K562 (cell line): ENCODE measurements around the gene SRGAP2C. TPM values are rescaled to one million over a fixed set of nuclear protein-coding genes. Genes with fewer than 3 reads are reported as not detected.
"Not testable (repeated sequence)": the region's sequence is repeated elsewhere in the genome, so short reads cannot be mapped to it uniquely, and the experiment has no call there.

Experiments
- ATAC-seq: fragments of 200-7000 bp; cut with Tn5 transposase; 3 replicates; pipeline ENCODE4 v1.9.1; 2020; ENCODE audit warnings: moderate library complexity
- BruUV-seq: library from RNA; stranded (reverse); fragments of 400-500 nt; replicated peaks from 2 replicates; lab custom pipeline; 2021; lab: Mats Ljungman, UMichigan
- CTCF ChIA-PET: fragments of 300-600 bp; formaldehyde crosslinking; extraction: SDS; loops from one replicate; lab custom pipeline; 2021; ENCODE audit warnings: low intra/inter-chr PET ratio; lab: Yijun Ruan, JAX
- POLR2A ChIA-PET: fragments of 300-600, 350-650 bp; sonication (Branson Sonifier 250); formaldehyde crosslinking; extraction: SDS; loops from one replicate; lab custom pipeline; 2021; ENCODE audit warnings: antibody characterized with exemption, inconsistent platforms; lab: Yijun Ruan, JAX
- DNase-seq, 4 experiments: peaks; one replicate each; pipeline versions ENCODE4 v3.0.0 to v3.0.0-alpha.2; 2011 to 2018; ENCODE audit warnings: low spot score in 3 of 4, mixed read lengths in 3 of 4; ENCODE audit errors: extremely low read depth in 1 of 4
- FAIRE-seq: peaks from 2 replicates; lab custom pipeline; 2011; peaks lifted over from hg19 to GRCh38; lab: Jason Lieb, UNC
- H2AFZ ChIP-seq: 2 replicates; pipeline ENCODE4 v1.6.0; 2011; ENCODE audit warnings: low read depth, low read length, control low read depth, inconsistent platforms
- H3K27ac ChIP-seq: fragments of 200-600 bp; 3 replicates; pipeline ENCODE4 v1.8.0; 2011; ENCODE audit warnings: low read depth, mild to moderate bottlenecking, control low read depth, inconsistent platforms, low read length, moderate library complexity, mixed read lengths; ENCODE audit errors: extremely low read depth
- H3K27me3 ChIP-seq, 2 experiments: fragments of 300-600 bp in 1 of 2; 2 replicates in 1 of 2; 3 replicates in 1 of 2; pipeline versions ENCODE4 v1.6.0 to v1.8.0; 2011; ENCODE audit warnings: inconsistent platforms in 2 of 2, low read length in 2 of 2, mild to moderate bottlenecking in 1 of 2, mixed read lengths in 1 of 2, moderate library complexity in 1 of 2; ENCODE audit not compliant: control insufficient read depth in 2 of 2, insufficient read depth in 2 of 2
- H3K36me3 ChIP-seq: fragments of 300-600 bp; 3 replicates; pipeline ENCODE4 v1.8.0; 2011; ENCODE audit warnings: mild to moderate bottlenecking, low read length, inconsistent platforms; ENCODE audit not compliant: control insufficient read depth, insufficient read depth
- H3K4me1 ChIP-seq, 2 experiments: fragments of 200-600 bp in 1 of 2; replicated peaks in 1 of 2; 2 replicates in 1 of 2; 3 replicates in 1 of 2; pipeline versions ENCODE4 v1.5.1 to v1.8.0; 2011; ENCODE audit warnings: inconsistent platforms in 2 of 2, low read length in 2 of 2, mild to moderate bottlenecking in 1 of 2, mixed read lengths in 1 of 2, moderate library complexity in 1 of 2; ENCODE audit not compliant: control insufficient read depth in 2 of 2, insufficient read depth in 2 of 2
- H3K4me2 ChIP-seq: 2 replicates; pipeline ENCODE4 v1.6.1; 2011; ENCODE audit warnings: low read length, control low read depth, inconsistent platforms, mixed read lengths; ENCODE audit not compliant: insufficient read depth
- H3K4me3 ChIP-seq: fragments of 200-600 bp; sonication (generic), shearing (Covaris generic); 2 replicates; pipeline ENCODE4 v1.5.1; 2016; ENCODE audit warnings: control low read depth, inconsistent platforms
- H3K79me2 ChIP-seq: fragments of 200-600 bp; 3 replicates; pipeline ENCODE4 v1.8.0; 2011; ENCODE audit warnings: low read length, inconsistent platforms; ENCODE audit not compliant: control insufficient read depth, insufficient read depth
- H3K9ac ChIP-seq, 2 experiments: 2 replicates each; pipeline versions ENCODE4 v1.6.0 to v1.6.1; 2011; ENCODE audit warnings: low read depth in 2 of 2, low read length in 2 of 2, control low read depth in 1 of 2, inconsistent platforms in 1 of 2, mild to moderate bottlenecking in 1 of 2, mixed read lengths in 1 of 2; ENCODE audit not compliant: insufficient read depth in 1 of 2
- H3K9me1 ChIP-seq: one replicate; pipeline ENCODE4 v1.6.0; 2011; ENCODE audit warnings: inconsistent platforms, mild to moderate bottlenecking, low read length, moderate library complexity; ENCODE audit not compliant: control insufficient read depth, insufficient read depth
- H3K9me3 ChIP-seq: replicated peaks from 2 replicates; pipeline ENCODE4 v1.5.1; 2011; ENCODE audit warnings: low read depth, low read length, inconsistent platforms; ENCODE audit not compliant: control insufficient read depth, insufficient read depth
- H4K20me1 ChIP-seq: replicated peaks from 2 replicates; pipeline ENCODE4 v1.6.1; 2011; ENCODE audit warnings: low read length, inconsistent platforms, mixed read lengths; ENCODE audit not compliant: control insufficient read depth, insufficient read depth
- CBFA2T3 ChIP-seq: fragments of 450-650 bp; IDR thresholded peaks from 2 replicates; pipeline ENCODE4 v1.6.1; 2017
- WGBS: fragments of 100-300 bp; shearing (Covaris generic); methylation state at CpG from one replicate; pipeline ENCODE4 v1.1.6; 2016; ENCODE audit warnings: low coverage, mixed read lengths; ENCODE audit not compliant: insufficient coverage; ENCODE audit errors: missing lambda C conversion rate; 5-methylcytosine and 5-hydroxymethylcytosine counted together
- in situ Hi-C: fragments of 300-500 bp; cut with MboI; formaldehyde crosslinking; loops from 4 replicates; pipeline ENCODE4 v1.15.0; 2018; ENCODE audit warnings: inconsistent platforms, mixed read lengths
- intact Hi-C: fragments of 100-400 bp; cut with micrococcal nuclease; formaldehyde crosslinking; loops from 2 replicates; pipeline ENCODE4 v1.14.2; 2022
- polyA plus RNA-seq, 8 experiments: library from polyadenylated mRNA; depleted of rRNA in 4 of 8; stranded (reverse) in 5 of 8; unstranded in 3 of 8; fragments of >200 nt; fragmentation: Nextera tagmentation in 2 of 8; fragmentation: Illumina TruSeq in 1 of 8; extraction: Ambion mirVana in 2 of 8; extraction: Trizol in 1 of 8; gene quantifications; 2 replicates each; pipeline versions ENCODE4 v1.2.1 to v1.2.3, GENCODE V29; 2011 to 2014; ENCODE audit warnings: inconsistent platforms in 1 of 8, missing spikeins in 1 of 8
- total RNA-seq, 7 experiments: library from RNA; depleted of rRNA in 6 of 7; stranded (reverse); fragments of >200 nt in 6 of 7; fragmentation: Illumina TruSeq in 2 of 7; extraction: Trizol in 2 of 7; gene quantifications; 2 replicates each; pipeline versions ENCODE4 v1.2.1 to v1.2.3, GENCODE V29; 2011 to 2021; ENCODE audit warnings: low replicate concordance in 1 of 7

Gene SRGAP2C
- total and polyA plus RNA-seq, 9 of the 15 experiments (the other 6 are each of a cell fraction or from before 2014, with no cell fraction given), result 5.0 to 21.1 (median 7.7) TPM

DNA sequence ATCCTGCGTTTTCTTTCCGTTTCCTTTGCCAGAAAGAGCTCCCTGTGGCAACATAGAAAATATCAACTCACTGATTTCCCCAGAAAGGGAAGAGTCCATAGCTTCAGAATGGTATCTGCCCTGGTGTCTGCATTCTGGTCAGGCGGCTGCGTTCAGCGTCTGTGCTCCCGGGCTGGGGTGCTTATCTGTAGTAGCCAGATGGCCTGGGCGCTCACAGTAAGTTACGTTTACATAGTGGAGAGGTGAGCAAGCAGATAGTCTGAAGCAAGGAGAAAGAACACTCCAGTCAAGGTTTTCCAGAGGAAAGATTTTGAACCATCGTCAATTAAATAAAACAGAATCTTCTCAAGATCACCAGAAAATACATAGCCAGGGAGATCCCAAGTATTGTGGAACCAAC, 28.7 kb downstream of the SRGAP2C start (continued):
- peak; percentile 86 for TF ChIP-seq CBFA2T3

DNA sequence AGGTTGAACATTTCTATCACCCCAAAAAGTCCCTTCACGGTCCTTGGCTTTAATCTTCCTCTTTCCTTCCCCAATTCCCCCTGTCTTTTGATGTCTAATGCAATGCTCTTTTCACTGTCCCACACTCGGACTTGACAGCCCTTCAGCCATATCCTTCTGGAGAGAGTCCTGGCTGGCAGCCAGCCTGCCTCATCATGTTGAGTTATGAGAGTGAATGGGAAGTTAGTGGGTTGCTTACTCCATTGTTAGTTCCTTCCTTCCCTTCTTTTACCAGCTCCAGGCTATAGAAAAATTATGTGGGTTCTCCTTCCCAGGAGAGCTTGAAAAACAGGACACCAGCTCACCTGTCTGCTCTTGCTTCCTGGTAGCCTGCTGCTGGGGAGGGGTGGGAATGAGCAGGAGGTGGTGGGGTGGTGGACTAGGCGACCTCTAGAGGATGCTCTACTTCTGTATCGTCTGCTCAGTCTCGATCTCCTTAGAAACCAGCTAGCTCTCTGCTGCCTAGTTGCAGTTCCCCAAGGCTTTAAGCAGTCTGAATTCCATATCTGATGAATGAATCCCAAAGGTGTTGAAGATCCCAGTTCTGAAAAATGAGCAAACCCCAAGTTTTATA, 29.9 kb downstream of the SRGAP2C start:
- H3K4me2 ChIP-seq, POLR2A ChIA-PET, H3K27ac ChIP-seq, H3K9me3 ChIP-seq, CTCF ChIA-PET, in situ Hi-C loops, H3K27me3 ChIP-seq, H4K20me1 ChIP-seq, DNase-seq, FAIRE-seq, H3K36me3 ChIP-seq, H3K4me1 ChIP-seq, H3K9ac ChIP-seq, BruUV-seq, H3K4me3 ChIP-seq, H3K79me2 ChIP-seq, intact Hi-C loops, H3K9me1 ChIP-seq, H2AFZ ChIP-seq: not testable (repeated sequence)
- peak; percentile 90 for ATAC-seq
- no CpG with 5 or more reads among the region's 5 CpGs for WGBS

DNA sequence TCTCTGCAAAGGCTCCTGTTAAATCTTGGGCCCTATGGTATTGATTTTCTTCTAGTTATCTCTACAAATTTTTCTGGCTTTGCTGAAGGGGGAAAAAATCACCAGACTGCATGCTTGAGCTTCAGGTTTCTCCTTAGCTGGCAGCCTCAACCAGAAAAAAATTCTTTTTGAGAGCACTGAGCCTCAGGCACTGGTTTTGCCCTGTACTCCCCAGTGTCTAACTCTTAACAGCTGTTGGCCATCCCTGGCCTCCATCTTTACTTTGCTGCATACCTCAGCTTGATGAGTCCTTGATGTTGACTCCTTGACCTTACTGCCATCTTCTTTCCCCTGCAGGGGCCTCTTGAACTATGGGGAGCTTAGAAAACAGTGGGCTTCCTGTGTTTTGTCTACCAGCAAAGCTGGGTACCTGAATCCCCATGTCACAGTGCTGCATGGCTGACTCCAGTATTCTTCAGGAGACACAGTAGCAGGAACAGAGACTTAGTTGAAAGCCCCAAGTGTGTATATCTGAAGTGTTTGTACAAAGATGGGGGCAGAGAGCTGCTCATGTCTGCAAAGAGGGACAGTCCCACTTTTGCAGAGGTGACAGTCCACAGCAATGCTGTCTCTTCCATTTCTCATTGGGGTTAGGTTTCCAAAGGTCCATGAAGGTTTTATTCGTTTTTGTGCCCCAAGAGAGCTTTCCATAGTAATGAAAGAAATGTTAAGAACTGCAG, 31.1 kb downstream of the SRGAP2C start:
- H3K9me3 ChIP-seq, H3K79me2 ChIP-seq, DNase-seq, POLR2A ChIA-PET, BruUV-seq, in situ Hi-C loops, H3K9ac ChIP-seq, H2AFZ ChIP-seq, H3K4me3 ChIP-seq, ATAC-seq, H3K36me3 ChIP-seq, H3K4me2 ChIP-seq, H3K4me1 ChIP-seq, CTCF ChIA-PET, H3K27ac ChIP-seq, H3K9me1 ChIP-seq, intact Hi-C loops, FAIRE-seq, H4K20me1 ChIP-seq, H3K27me3 ChIP-seq: not testable (repeated sequence)
- WGBS, result 10% methylated on average over 1 of the region's 1 CpG

DNA sequence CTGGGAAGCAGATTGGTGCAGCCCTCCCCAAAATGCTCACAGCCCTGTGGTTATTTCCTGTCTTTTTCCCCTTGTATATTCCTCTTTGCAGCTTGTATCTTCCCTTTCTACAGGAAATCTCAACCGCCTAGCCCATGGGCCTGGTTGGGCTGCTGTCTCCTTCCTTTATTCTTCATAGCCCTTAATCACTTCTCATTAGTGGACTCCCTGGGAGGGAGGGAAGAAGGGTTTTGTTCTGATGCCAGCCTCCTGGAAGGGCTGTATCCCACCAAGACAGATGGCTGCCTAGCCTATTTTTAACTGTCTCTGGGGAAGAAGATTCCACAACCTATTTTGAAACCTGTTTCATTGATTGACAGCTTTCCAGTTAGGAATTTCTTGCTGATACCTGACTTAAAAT, 31.9 kb downstream of the SRGAP2C start:
- H3K9me3 ChIP-seq, in situ Hi-C loops, H2AFZ ChIP-seq, H3K36me3 ChIP-seq, CTCF ChIA-PET, H3K27me3 ChIP-seq, FAIRE-seq, POLR2A ChIA-PET, BruUV-seq, H3K79me2 ChIP-seq, H3K4me3 ChIP-seq, ATAC-seq, H3K4me2 ChIP-seq, H3K27ac ChIP-seq, H3K9ac ChIP-seq, H3K4me1 ChIP-seq, intact Hi-C loops, DNase-seq, H4K20me1 ChIP-seq, H3K9me1 ChIP-seq: not testable (repeated sequence)
- WGBS, result 100% methylated on average over 1 of the region's 1 CpG
